Ishikawa (cell line): ENCODE measurements around the gene OR5B12.

ENCODE experiments used
- CEBPB ChIP-seq: IDR thresholded peaks from 2 replicates; pipeline ENCODE4 v1.6.1; 2012
- CREB1 ChIP-seq: IDR thresholded peaks from 2 replicates; pipeline ENCODE4 v1.6.1; 2012; ENCODE audit warnings: low read depth
- EGR1 ChIP-seq: IDR thresholded peaks from 2 replicates; pipeline ENCODE4 v1.6.1; 2012
- EP300 ChIP-seq: IDR thresholded peaks from 2 replicates; pipeline ENCODE4 v1.6.1; 2012; ENCODE audit warnings: borderline replicate concordance
- FOXM1 ChIP-seq: IDR thresholded peaks from 2 replicates; pipeline ENCODE4 v1.6.1; 2012; ENCODE audit warnings: low read depth, borderline replicate concordance
- MAX ChIP-seq: IDR thresholded peaks from 2 replicates; pipeline ENCODE4 v1.6.1; 2012
- RAD21 ChIP-seq: IDR thresholded peaks from 2 replicates; pipeline ENCODE4 v1.6.1; 2012; ENCODE audit warnings: low read depth
- REST ChIP-seq: IDR thresholded peaks from 2 replicates; pipeline ENCODE4 v1.6.1; 2012; ENCODE audit warnings: low read depth, mild to moderate bottlenecking
- TAF1 ChIP-seq: IDR thresholded peaks from 2 replicates; pipeline ENCODE4 v1.6.1; 2012; ENCODE audit warnings: low read depth, mild to moderate bottlenecking
- TCF12 ChIP-seq: IDR thresholded peaks from 2 replicates; pipeline ENCODE4 v1.6.1; 2012; ENCODE audit warnings: low read depth
- USF1 ChIP-seq: IDR thresholded peaks from 2 replicates; pipeline ENCODE4 v1.6.1; 2012
- YY1 ChIP-seq: IDR thresholded peaks from 2 replicates; pipeline ENCODE4 v1.6.1; 2012; ENCODE audit warnings: low read depth
- ZBTB7A ChIP-seq: IDR thresholded peaks from 2 replicates; pipeline ENCODE4 v1.6.1; 2012; ENCODE audit warnings: low read depth

GRCh38 chr11:58438486-58438885, 3.5 kb downstream of the OR5B12 start:
- TF ChIP-seq MAX (no peak), REST (no peak), RAD21 (no peak), EP300 (no peak), CEBPB (no peak), USF1 (no peak), YY1 (no peak), CREB1 (no peak), EGR1 (no peak), TCF12 (no peak), TAF1 (no peak), ZBTB7A (no peak), FOXM1 (no peak)
